Raji (cell line): ENCODE data around the gene MFAP5.

ENCODE experiments used
- POLR2A ChIP-seq: IDR thresholded peaks from 2 replicates; pipeline ENCODE4 v1.6.1; 2011; ENCODE audit warnings: low read depth, low read length, control low read depth; ENCODE audit not compliant: insufficient read depth

The MFAP5 gene

DNA sequence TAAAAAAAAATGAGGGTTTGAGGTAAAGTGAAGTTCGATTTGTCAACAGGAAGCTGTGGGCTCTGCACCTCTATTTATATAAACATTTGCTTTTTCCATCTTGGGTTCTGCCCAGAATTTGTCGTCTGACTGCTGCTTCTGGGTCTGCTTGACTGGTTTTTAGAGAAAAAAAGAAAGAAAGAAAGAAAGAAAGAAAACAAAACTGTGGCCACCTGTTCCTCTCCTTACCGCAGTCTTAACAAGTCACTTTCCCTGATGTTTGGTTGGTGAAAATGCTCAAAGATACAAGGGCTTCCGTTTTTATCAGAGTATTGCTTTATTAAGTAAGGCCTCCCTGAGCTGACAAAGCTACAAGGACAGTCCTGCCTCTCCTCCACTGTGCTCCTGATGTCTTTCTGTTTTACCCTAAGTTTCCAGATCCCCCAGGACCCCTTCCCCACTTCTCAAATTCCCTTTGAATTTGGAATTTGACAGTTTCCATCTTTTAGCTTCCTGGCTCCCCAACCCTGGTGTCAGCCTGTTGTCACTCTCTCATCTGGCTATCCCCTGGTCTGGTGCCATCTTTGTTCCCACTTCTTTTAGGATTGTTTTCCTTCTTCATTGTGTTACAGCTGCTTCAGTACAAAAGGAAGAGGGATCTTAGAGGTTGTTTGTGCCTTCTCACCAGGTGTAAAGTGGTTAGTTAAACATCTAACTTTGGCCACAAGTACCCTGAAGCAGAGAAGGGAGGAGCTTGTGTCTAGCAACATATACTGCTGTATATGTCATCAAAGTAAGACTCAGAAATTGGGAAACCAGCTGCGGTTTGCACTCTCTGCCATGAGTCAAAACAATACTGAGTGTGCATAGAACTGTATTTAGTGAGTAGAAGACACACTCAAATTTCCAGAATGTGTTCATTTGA is 18.0 kb downstream of the MFAP5 start:
- TF ChIP-seq POLR2A: peak; percentile 58; the same call in 1 of the 2 replicates

DNA sequence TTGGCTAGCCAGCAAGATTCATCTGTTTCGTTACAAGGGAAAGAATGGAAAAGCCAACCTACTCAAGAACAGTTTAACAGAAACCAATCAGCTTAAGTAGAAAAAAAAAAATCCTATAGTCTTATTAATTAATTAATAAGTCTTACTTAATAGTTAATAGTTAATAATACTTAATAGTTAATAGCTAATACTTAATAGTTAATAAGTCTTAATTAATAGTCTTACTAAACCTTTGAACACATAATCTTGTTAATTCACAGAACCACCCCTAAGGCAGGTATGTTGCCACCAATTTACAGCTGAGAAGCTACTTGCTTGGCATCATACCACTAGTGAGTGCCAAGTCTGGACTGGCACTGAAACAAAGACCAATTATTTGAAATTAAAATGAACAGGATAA is 19.9 kb downstream of the MFAP5 start:
- TF ChIP-seq POLR2A: no peak

GRCh38 chr12:8639936-8640335 is 22.7 kb downstream of the MFAP5 start:
- TF ChIP-seq POLR2A: no peak

DNA sequence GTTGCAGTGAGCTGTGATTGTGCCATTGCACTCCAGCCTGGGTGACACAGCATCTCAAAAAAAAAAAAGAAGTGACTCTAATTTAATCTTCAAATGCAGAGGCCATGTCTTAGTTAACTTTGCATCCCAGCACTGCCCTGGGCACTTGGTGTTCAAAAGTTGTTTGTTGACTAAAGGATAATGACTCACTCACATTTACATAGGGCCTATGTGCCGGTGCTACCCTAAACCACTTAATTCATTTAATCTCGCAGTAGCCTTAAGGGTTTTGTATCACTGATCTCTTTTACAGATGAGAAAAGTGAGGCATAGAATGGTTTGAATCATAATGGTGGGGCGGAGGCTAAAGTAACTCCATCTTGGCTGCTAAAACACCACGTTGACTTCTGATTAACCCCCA is 23.7 kb downstream of the MFAP5 start:
- no peak for TF ChIP-seq POLR2A

- TF ChIP-seq POLR2A: no peak
Measured at GRCh38 chr12:8637666-8638065, 25.0 kb downstream of the MFAP5 start.

DNA sequence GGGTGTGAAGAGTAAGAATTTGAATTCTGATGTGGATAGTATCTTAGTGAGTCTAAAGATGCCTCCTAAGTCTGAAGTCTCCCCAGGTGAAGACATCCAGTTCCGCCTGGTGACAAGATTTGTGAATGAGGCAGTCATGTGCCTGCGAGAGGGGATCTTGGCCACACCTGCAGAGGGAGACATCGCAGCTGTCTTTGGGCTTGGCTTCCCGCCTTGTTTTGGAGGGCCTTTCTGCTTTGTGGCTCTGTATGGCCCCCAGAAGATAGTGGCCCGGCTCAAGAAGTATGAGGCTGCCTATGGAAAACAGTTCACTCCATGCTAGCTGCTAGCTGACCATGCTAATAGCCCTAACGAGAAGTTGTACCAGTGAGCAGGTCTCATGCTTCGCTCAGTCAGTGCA is 25.4 kb downstream of the MFAP5 start:
- no peak for TF ChIP-seq POLR2A

DNA sequence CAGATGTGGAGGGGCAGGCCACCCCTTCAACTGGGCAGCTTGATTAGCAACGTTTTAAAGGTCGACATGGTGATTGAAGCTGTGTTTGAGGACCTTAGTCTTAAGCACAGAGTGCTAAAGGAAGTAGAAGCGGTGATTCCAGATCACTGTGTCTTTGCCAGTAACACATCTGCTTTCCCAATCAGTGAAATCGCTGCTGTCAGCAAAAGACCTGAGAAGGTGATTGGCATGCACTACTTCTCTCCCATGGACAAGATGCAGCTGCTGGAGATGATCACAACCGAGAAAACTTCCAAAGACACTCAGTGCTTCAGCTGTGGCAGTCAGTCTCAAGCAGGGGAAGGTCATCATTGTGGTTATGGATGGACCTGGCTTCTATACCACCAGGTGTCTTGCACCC is 26.0 kb downstream of the MFAP5 start:
- no peak for TF ChIP-seq POLR2A

DNA sequence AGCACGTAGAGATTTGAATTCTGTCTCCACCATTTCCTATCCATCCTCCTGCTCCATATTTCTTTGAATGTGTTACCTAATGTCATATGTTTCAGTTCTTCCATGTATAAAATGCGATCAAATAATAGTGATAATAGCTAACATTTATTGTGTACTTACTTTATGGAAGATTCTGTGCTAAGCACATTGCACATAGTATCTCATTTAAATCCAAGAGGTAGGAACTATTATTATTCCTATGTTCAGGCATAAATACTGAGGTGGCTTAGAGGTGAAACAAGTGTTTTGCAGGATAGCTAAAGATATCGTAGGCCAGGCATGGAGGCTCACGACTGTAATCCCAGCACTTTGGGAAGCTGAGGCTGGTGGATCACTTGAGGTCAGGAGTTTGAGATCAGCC is 32.5 kb downstream of the MFAP5 start:
- no peak for TF ChIP-seq POLR2A

- TF ChIP-seq POLR2A: no peak
Measured at GRCh38 chr12:8629486-8630033, 33.1 kb downstream of the MFAP5 start.

GRCh38 chr12:8628731-8629130 is 33.9 kb downstream of the MFAP5 start:
- no peak for TF ChIP-seq POLR2A

DNA sequence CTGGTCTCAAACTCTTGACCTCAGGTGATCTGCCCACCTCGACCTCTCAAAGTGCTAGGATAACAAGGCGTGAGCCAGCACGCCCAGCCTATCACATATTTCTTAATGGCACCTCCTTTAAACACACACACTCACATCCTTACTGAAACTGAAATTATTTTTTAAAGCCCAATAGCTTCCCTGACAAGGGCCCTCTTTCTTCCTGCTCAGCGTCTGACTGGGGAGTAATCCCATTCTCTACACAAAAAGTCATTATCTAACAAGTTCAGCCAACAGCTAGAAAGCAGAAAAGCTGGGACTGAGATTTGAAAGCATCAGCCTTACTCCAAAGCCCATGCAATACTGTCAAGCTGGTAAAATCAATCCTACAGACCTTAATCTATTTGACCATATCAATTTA is 40.0 kb downstream of the MFAP5 start:
- TF ChIP-seq POLR2A: no peak

DNA sequence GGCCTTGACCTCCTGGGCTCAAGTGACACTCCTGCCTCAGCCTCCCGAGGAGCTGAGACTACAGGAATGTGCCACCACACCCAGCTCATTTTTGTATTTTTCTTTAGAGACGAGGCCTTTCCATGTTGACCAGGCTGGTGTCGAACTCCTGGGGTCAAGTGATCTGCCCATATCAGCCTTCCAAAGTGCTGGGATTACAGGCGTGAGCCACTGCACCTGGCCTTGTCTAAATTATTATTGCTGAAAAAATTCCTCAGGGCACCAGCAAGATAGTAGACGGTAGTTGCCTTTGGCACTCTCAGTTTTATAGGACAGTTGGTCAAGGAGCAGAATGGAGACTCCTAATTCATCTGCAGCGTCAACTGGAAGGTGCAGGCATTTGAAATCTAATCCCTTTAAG is 47.4 kb downstream of the MFAP5 start:
- TF ChIP-seq POLR2A: no peak

DNA sequence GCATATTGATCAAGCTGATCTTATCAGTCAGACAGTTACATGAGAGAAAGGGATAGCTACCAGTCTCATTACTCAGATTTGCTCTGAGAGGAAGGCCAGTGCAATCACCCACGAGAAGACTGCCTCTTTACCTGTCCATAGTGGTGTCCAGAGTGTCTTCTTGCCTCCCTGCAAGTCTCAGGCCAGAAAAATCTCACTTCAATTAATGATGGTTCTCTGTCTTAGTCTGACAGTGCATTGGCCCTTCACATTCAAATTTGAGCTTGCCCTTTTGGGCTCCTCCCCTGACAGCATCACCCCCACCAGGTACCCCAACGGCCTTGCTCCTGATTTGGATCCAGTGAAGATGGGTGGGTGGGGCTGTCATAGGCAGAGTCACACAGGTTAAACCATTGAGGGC is 50.0 kb downstream of the MFAP5 start, which contains the start of gene AICDA:
TSS of gene AICDA (minus strand) at position 231 of the 400 bp plus-strand sequence. CDS start at position 139, 92 bp downstream.
- TF ChIP-seq POLR2A: peak; percentile 96

GRCh38 chr12:8609061-8609570 is 53.5 kb downstream of the MFAP5 start:
- peak; percentile 64 for TF ChIP-seq POLR2A

DNA sequence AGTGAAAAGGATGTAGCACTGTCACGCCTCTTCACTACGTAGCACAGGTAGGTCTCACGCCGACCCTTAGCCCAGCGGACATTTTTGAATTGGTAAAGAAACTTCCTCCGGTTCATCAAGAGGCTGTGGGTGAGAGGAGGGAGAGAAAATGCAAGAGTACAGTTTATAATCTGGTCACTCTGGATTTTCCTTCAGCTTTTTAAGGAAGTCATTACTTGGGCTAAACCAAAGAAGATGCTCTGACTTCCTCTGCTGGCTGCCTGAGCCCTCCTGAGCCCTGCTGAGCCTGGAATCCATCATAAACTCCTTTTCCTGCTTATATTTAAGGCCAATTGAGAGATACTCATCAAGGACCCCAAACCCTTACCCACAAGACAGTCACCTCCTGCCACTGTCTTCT is 55.7 kb downstream of the MFAP5 start:
- TF ChIP-seq POLR2A: no peak

- TF ChIP-seq POLR2A: no peak
Measured at GRCh38 chr12:8605057-8605456, 57.6 kb downstream of the MFAP5 start.
